ENCODE measurements around the gene PTPN4. TPM values are rescaled to one million over a fixed set of nuclear protein-coding genes. Genes with fewer than 3 reads are reported as not detected.

Gene PTPN4
- total and polyA plus RNA-seq, 2 of the 13 experiments (the other 11 are each of a cell fraction or from before 2014, with no cell fraction given) = 20.3 to 34.6 TPM

- peak; percentile 20; the same call in 1 of the 2 replicates for TF ChIP-seq ZBTB40 (IDR thresholded peaks at IDR 0.05)
- no peak for TF ChIP-seq ZBTB40 (CRISPR knock-in tag; IDR thresholded peaks at IDR 0.05)
- no peak for TF ChIP-seq ATRX (CRISPR knock-in tag; IDR thresholded peaks at IDR 0.05; ENCODE audit: borderline replicate concordance)
- no peak for TF ChIP-seq ZNF552 (CRISPR knock-in tag; IDR thresholded peaks at IDR 0.05; ENCODE audit: borderline replicate concordance)
- no peak for TF ChIP-seq CREB1 (IDR thresholded peaks at IDR 0.05)
- no peak for TF ChIP-seq CREB1 (CRISPR knock-in tag; IDR thresholded peaks at IDR 0.05)
- TF ChIP-seq ZNF749 (CRISPR knock-in tag; IDR thresholded peaks at IDR 0.05; ENCODE audit: borderline replicate concordance) = no peak
- no peak for TF ChIP-seq DPF2 (CRISPR knock-in tag; IDR thresholded peaks at IDR 0.05; ENCODE audit: borderline replicate concordance, low read depth)
- no peak for TF ChIP-seq TARDBP (CRISPR knock-in tag; IDR thresholded peaks at IDR 0.05)
- no peak for TF ChIP-seq E2F5 (CRISPR knock-in tag; conservative IDR thresholded peaks at IDR 0.05)
- TF ChIP-seq POLR2G (IDR thresholded peaks at IDR 0.05; ENCODE audit: low read depth, low read length) = no peak
- TF ChIP-seq TEF (CRISPR knock-in tag; IDR thresholded peaks at IDR 0.05) = no peak
- TF ChIP-seq ZBTB33 (CRISPR knock-in tag; IDR thresholded peaks at IDR 0.05) = 0 out of 2 replicates have a peak, but pooled peaks have one; percentile 42
- no peak for TF ChIP-seq TGIF2 (CRISPR knock-in tag; IDR thresholded peaks at IDR 0.05)
- TF ChIP-seq SIN3B (IDR thresholded peaks at IDR 0.05; ENCODE audit: low read length) = no peak
- TF ChIP-seq NONO (IDR thresholded peaks at IDR 0.05) = no peak
- TF ChIP-seq NONO (CRISPR knock-in tag; conservative IDR thresholded peaks at IDR 0.05) = no peak
- TF ChIP-seq CENPT (CRISPR knock-in tag; IDR thresholded peaks at IDR 0.05; ENCODE audit: low read depth) = no peak
- TF ChIP-seq IRF2 (CRISPR knock-in tag; IDR thresholded peaks at IDR 0.05) = no peak
Observed at GRCh38 chr2:119765433-119766002, 5.8 kb downstream of the PTPN4 start (continued).

All from HepG2 (cell line).